H1 (cell line): Measurements from ENCODE around the gene PSMB11. TPM values are rescaled to one million over a fixed set of nuclear protein-coding genes. Genes with fewer than 3 reads are reported as not detected.

Source experiments
- CTCF ChIA-PET: fragments of 300-600 bp; sonication (Branson Sonifier 250); formaldehyde crosslinking; loops from one replicate; lab custom pipeline; 2021; ENCODE audit not compliant: partially characterized antibody; lab: Charles Lee
- POLR2A ChIA-PET: fragments of 300-600 bp; sonication (Branson Sonifier 250); formaldehyde crosslinking; loops from one replicate; lab custom pipeline; 2021; ENCODE audit warnings: inconsistent platforms; ENCODE audit not compliant: partially characterized antibody; lab: Charles Lee
- DNase-seq, 2 experiments: peaks; one replicate each; pipeline versions ENCODE4 v3.0.0 to v3.0.0-alpha.2; 2010 to 2022; ENCODE audit warnings: low spot score in 2 of 2, low read depth in 1 of 2, mixed read lengths in 1 of 2
- FAIRE-seq: peaks from 2 replicates; lab custom pipeline; 2011; peaks lifted over from hg19 to GRCh38; lab: Jason Lieb, UNC
- H2AFZ ChIP-seq: 2 replicates; pipeline ENCODE4 v1.8.1; 2012; ENCODE audit warnings: low read length, inconsistent platforms
- H2AK5ac ChIP-seq: 2 replicates; pipeline ENCODE4 v1.6.1; 2013; ENCODE audit warnings: low read depth, low read length
- H2BK120ac ChIP-seq: replicated peaks from 2 replicates; pipeline ENCODE3; 2013; ENCODE audit warnings: low read depth, low read length, inconsistent platforms
- H2BK12ac ChIP-seq: 2 replicates; pipeline ENCODE4 v1.6.1; 2013; ENCODE audit warnings: low read depth, low read length
- H2BK15ac ChIP-seq: 2 replicates; pipeline ENCODE4 v1.6.1; 2013; ENCODE audit warnings: low read length
- H2BK20ac ChIP-seq: 2 replicates; pipeline ENCODE4 v1.6.1; 2013; ENCODE audit warnings: low read length
- H2BK5ac ChIP-seq: 2 replicates; pipeline ENCODE4 v1.6.1; 2013; ENCODE audit warnings: low read depth, low read length
- H3K14ac ChIP-seq: 2 replicates; pipeline ENCODE4 v1.6.1; 2013; ENCODE audit warnings: inconsistent platforms; ENCODE audit not compliant: insufficient read length
- H3K18ac ChIP-seq: 2 replicates; pipeline ENCODE4 v1.6.1; 2013; ENCODE audit warnings: low read length; ENCODE audit errors: extremely low read depth
- H3K23ac ChIP-seq: 2 replicates; pipeline ENCODE4 v1.6.1; 2013; ENCODE audit warnings: inconsistent platforms; ENCODE audit not compliant: insufficient read length
- H3K23me2 ChIP-seq: 2 replicates; pipeline ENCODE4 v1.6.1; 2013; ENCODE audit warnings: low read depth, low read length
- H3K27ac ChIP-seq: 2 replicates; pipeline ENCODE4 v1.6.1; 2011; ENCODE audit warnings: low read depth, low read length, inconsistent platforms
- H3K27me3 ChIP-seq, 4 experiments: replicated peaks in 1 of 4; 1 replicate in 1 of 4; 2 replicates in 3 of 4; pipeline versions ENCODE4 v1.6.1 to v1.8.1; 2011 to 2013; ENCODE audit warnings: low read length in 3 of 4, mild to moderate bottlenecking in 3 of 4, inconsistent platforms in 2 of 4, mixed read lengths in 2 of 4, moderate library complexity in 1 of 4; ENCODE audit not compliant: control insufficient read depth in 3 of 4, insufficient read depth in 3 of 4; ENCODE audit errors: extremely low read depth in 1 of 4
- H3K36me3 ChIP-seq, 4 experiments: 2 replicates each; pipeline versions ENCODE4 v1.6.1 to v1.8.1; 2011 to 2013; ENCODE audit warnings: mild to moderate bottlenecking in 4 of 4, low read length in 3 of 4, moderate library complexity in 2 of 4, control low read depth in 1 of 4, inconsistent platforms in 1 of 4; ENCODE audit not compliant: insufficient read depth in 4 of 4, control insufficient read depth in 2 of 4
- H3K4ac ChIP-seq: replicated peaks from 2 replicates; pipeline ENCODE3; 2013; ENCODE audit warnings: low read length, low read depth, mixed read lengths, inconsistent platforms; ENCODE audit not compliant: insufficient read length
- H3K4me1 ChIP-seq, 4 experiments: replicated peaks in 1 of 4; 1 replicate in 1 of 4; 2 replicates in 3 of 4; pipeline versions ENCODE4 v1.6.1 to v1.8.1; 2011 to 2013; ENCODE audit warnings: low read length in 3 of 4, inconsistent platforms in 2 of 4, mixed read lengths in 1 of 4; ENCODE audit not compliant: insufficient read depth in 4 of 4, control insufficient read depth in 3 of 4
- H3K4me2 ChIP-seq, 2 experiments: 2 replicates each; pipeline versions ENCODE4 v1.6.1 to v1.8.1; 2011 to 2013; ENCODE audit warnings: low read depth in 2 of 2, low read length in 2 of 2, control low read depth in 1 of 2, inconsistent platforms in 1 of 2, mild to moderate bottlenecking in 1 of 2; ENCODE audit not compliant: insufficient read depth in 1 of 2
- H3K4me3 ChIP-seq, 4 experiments: fragments of 200-600, 300-600 bp in 1 of 4; sonication (generic), shearing (Covaris generic), sonication (Bioruptor Twin) in 1 of 4; 2 replicates each; pipeline versions ENCODE4 v1.5.1 to v1.8.1; 2011 to 2016; ENCODE audit warnings: low read length in 4 of 4, low read depth in 3 of 4, control low read depth in 2 of 4, inconsistent platforms in 2 of 4, mild to moderate bottlenecking in 2 of 4, mixed read lengths in 1 of 4, moderate library complexity in 1 of 4; ENCODE audit not compliant: insufficient read depth in 2 of 4; ENCODE audit errors: extremely low read depth in 1 of 4
- H3K56ac ChIP-seq: replicated peaks from 2 replicates; pipeline ENCODE3; 2013; ENCODE audit warnings: low read depth, mild to moderate bottlenecking, mixed read lengths, low read length, inconsistent platforms; ENCODE audit not compliant: insufficient read length
- H3K79me1 ChIP-seq: 2 replicates; pipeline ENCODE4 v1.6.1; 2013; ENCODE audit warnings: low read depth, low read length, control low read depth
- H3K79me2 ChIP-seq, 2 experiments: 2 replicates each; pipeline versions ENCODE4 v1.6.1 to v1.8.1; 2012 to 2013; ENCODE audit warnings: low read length in 2 of 2, mild to moderate bottlenecking in 2 of 2, inconsistent platforms in 1 of 2; ENCODE audit not compliant: insufficient read depth in 2 of 2, control insufficient read depth in 1 of 2
- H3K9ac ChIP-seq, 4 experiments: replicated peaks in 1 of 4; 1 replicate in 1 of 4; 2 replicates in 3 of 4; pipeline versions ENCODE4 v1.6.1 to v1.8.1; 2011 to 2013; ENCODE audit warnings: low read depth in 3 of 4, low read length in 3 of 4, control low read depth in 2 of 4, mild to moderate bottlenecking in 2 of 4, moderate library complexity in 2 of 4, inconsistent platforms in 1 of 4; ENCODE audit errors: extremely low read depth in 1 of 4
- H3K9me3 ChIP-seq, 2 experiments: 2 replicates each; pipeline versions ENCODE4 v1.6.1 to v1.8.1; 2012 to 2013; ENCODE audit warnings: mild to moderate bottlenecking in 2 of 2, moderate library complexity in 2 of 2, control low read depth in 1 of 2, inconsistent platforms in 1 of 2, low read depth in 1 of 2, low read length in 1 of 2, mixed read lengths in 1 of 2; ENCODE audit not compliant: insufficient read depth in 2 of 2
- H4K20me1 ChIP-seq, 2 experiments: replicated peaks in 1 of 2; 2 replicates each; pipeline versions ENCODE3 to v1.8.1; 2011 to 2013; ENCODE audit warnings: inconsistent platforms in 2 of 2, low read length in 2 of 2, mild to moderate bottlenecking in 1 of 2; ENCODE audit not compliant: insufficient read depth in 2 of 2, control insufficient read depth in 1 of 2
- H4K5ac ChIP-seq: 2 replicates; pipeline ENCODE4 v1.6.1; 2013; ENCODE audit warnings: low read length, low read depth, mixed read lengths, inconsistent platforms; ENCODE audit not compliant: insufficient read length
- H4K8ac ChIP-seq: 2 replicates; pipeline ENCODE4 v1.8.0; 2013; ENCODE audit warnings: mild to moderate bottlenecking, moderate library complexity, low read length, inconsistent platforms; ENCODE audit not compliant: insufficient read depth; ENCODE audit errors: extremely low read depth
- H4K91ac ChIP-seq: replicated peaks from 2 replicates; pipeline ENCODE3; 2013; ENCODE audit warnings: low read length, mixed read lengths, inconsistent platforms; ENCODE audit not compliant: insufficient read length
- FOSL1 ChIP-seq: IDR thresholded peaks from 2 replicates; pipeline ENCODE4 v1.6.1; 2011; ENCODE audit warnings: mild to moderate bottlenecking, low read depth, low read length, moderate library complexity; ENCODE audit not compliant: insufficient read depth
- WGBS, 2 experiments: shearing (Covaris generic) in 1 of 2; methylation state at CpG; one replicate each; pipeline versions ENCODE4 v1.1.6 to v1.1.7; 2013 to 2015; ENCODE audit warnings: low lambda C conversion rate in 2 of 2, mixed read lengths in 2 of 2, inconsistent platforms in 1 of 2, low coverage in 1 of 2, missing lambda C conversion rate in 1 of 2; ENCODE audit not compliant: insufficient replicate concordance in 2 of 2, insufficient coverage in 1 of 2, insufficient read length in 1 of 2; ENCODE audit errors: extremely low coverage in 1 of 2, missing lambda C conversion rate in 1 of 2; 5-methylcytosine and 5-hydroxymethylcytosine counted together
- polyA plus RNA-seq, 7 experiments: library from polyadenylated mRNA; depleted of rRNA in 3 of 7; stranded (reverse) in 5 of 7; unstranded in 2 of 7; fragments of >200 nt in 5 of 7; fragments of 200-250 nt in 2 of 7; gene quantifications; 1 replicate in 5 of 7; 2 replicates in 1 of 7; 4 replicates in 1 of 7; pipeline versions ENCODE4 v1.2.1 to v1.2.3, GENCODE V29; 2011 to 2013; ENCODE audit warnings: missing spikeins in 2 of 7, mixed read lengths in 2 of 7
- total RNA-seq: library from RNA; stranded (reverse); fragmentation: NEBNext Ultra II Directional; extraction: Animal tissue kit (Norgen Biotek cat#: 25700); gene quantifications from 2 replicates; pipeline ENCODE4 v1.2.1, GENCODE V29; 2021

The PSMB11 gene
- total and polyA plus RNA-seq, 2 of the 8 experiments (the other 6 are each of a cell fraction or from before 2014, with no cell fraction given): not detected

- POLR2A ChIA-PET: interaction anchor here (1.0 to 1.6 kb wide), 2 partner anchors 12 to 23 kb away, joined by 3 to 5 read pairs; no protein-coding TSS in a partner anchor
These were observed 3.7 kb downstream of the PSMB11 start for GRCh38 chr14:23045419-23046357.

More at GRCh38 chr14:23045419-23046357, 3.7 kb downstream of the PSMB11 start:
- Histone ChIP-seq H2AFZ (no peak overlapping the region), H2BK120ac (no peak overlapping the region), H2BK15ac (no peak overlapping the region), H4K8ac (no peak overlapping the region), H2BK20ac (no peak overlapping the region), H3K23me2 (no peaks in the 10 kb centered on the region), H3K4me1 (peaks cover 0 to 7% (median 0%) of the 10 kb centered on the region in 4 experiments; a peak in 1 of 7 replicates), H4K20me1 (no peaks in the 10 kb centered on the region), H3K79me2 (no peaks in the 10 kb centered on the region), H3K4me2 (no peak overlapping the region), H3K79me1 (no peaks in the 10 kb centered on the region; the same call in 1 of the 2 replicates), H3K18ac (no peak overlapping the region), H3K56ac (no peak overlapping the region), H3K27ac (no peak overlapping the region), H3K9ac (no peak overlapping the region), H3K9me3 (no peaks in the 10 kb centered on the region), H2AK5ac (no peak overlapping the region), H3K14ac (no peak overlapping the region), H4K91ac (no peak overlapping the region), H4K5ac (no peak overlapping the region), H3K36me3 (peaks cover 0 to 10% (median 3%) of the 10 kb centered on the region in 4 experiments; a peak in 5 of 8 replicates), H3K4ac (no peak overlapping the region), H2BK12ac (no peak overlapping the region), H3K23ac (no peak overlapping the region), H3K4me3 (no peak overlapping the region), H3K27me3 (no peaks in the 10 kb centered on the region), H2BK5ac (no peak overlapping the region)
- CTCF ChIA-PET: interaction anchor here (0.8 to 29.2 kb wide), 2 partner anchors 11 to 55 kb away, joined by 3 to 785 read pairs; partner anchors contain the start of gene AJUBA
- no peak for DNase-seq
- WGBS, 2 experiments: 96% methylated on average over 13 of the region's 13 CpGs; no CpG with 5 or more reads in 1 of the 2 experiments
- no peak for FAIRE-seq
- TF ChIP-seq FOSL1: no peak
